GM18520 (cell line): ENCODE data around the gene TRIM38.
"Not testable (repeated sequence)": the region's sequence is repeated elsewhere in the genome, so short reads cannot be mapped to it uniquely, and the experiment has no call there.

Experiments used
- ATAC-seq: cut with Tn5 transposase; IDR thresholded peaks from one replicate; pipeline ENCODE4 v1.9.1; 2021; ENCODE audit not compliant: unreplicated experiment

TRIM38 gene

DNA sequence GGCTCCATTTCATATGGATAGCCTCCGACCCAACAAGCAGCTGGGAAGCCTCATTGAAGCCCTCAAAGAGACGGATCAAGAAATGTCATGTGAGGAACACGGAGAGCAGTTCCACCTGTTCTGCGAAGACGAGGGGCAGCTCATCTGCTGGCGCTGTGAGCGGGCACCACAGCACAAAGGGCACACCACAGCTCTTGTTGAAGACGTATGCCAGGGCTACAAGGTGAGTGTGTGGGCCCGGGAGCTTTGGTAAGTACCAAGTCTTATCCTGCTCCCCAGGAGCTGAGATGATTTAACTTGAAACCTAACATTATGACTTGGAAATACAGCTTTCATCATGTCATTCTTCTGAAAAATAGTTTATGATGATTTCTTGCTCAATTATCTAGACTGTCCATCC lies 4.1 kb downstream of the TRIM38 start:
- ATAC-seq: no peak

DNA sequence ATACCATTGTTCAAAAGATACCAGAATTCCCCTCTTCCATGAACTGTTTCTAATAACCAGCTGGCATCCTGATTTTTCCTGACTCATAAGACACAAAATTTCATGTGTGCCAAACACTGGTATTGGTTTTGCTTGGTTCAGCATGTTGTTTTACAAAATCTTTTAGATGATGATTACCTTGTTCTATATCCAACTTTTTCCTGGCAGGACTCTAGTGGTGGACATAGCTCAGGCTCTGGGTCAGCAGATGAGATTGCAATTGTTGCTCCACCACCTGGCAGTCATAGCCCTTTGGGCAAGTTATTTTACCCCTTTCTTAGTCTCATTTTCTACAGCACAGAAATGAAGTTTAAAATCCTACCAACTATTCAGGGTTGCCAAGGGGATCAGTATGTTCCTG lies 6.2 kb downstream of the TRIM38 start:
- no peak for ATAC-seq

DNA sequence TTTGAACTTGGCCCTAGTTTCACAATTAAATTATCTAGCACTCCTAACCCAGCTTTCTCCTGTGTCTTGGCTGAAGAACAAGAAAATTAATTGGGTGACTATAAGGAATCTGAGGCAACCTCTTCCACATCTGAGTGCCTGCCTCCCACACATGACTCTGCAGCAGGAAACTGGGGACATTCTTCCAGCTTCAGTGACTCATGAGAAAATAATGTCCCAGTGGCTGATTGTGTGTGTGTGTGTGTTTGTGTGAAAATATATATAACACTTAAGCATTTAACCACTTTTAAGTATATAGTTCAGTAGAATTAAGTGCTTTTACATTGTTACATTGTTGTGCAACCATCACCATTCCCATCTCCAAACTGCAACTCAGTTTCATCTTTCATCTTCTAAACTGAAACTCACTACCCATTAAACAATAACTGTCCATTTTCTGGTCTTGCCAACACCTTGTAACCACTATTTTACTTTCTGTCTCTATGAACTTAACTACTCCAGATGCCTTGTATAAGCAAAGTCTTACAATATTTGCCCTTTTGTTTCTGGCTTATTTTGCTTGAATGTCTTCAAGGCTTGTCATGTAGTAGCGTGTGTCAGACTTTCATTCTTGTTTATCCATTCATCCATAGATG lies 8.7 kb downstream of the TRIM38 start:
- no peak for ATAC-seq

DNA sequence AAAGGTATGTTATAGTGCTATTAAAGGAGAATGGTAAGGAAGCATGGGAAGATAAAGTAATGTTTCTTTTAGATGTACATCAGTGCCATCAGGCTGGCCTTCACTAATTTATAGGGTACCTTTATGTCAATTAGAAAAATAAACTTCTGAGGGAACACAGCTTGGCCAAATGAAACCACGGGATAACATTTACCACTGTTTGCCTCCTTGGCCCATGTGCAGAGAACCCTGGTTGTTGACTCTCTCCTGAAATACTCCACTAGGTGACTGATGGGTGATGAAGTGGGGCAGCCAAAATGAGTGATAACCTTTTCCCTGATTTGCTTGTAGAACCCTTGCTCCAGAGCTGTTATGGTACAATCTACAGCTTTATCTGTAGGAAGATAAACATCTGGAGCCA lies 9.5 kb downstream of the TRIM38 start:
- no peak for ATAC-seq

DNA sequence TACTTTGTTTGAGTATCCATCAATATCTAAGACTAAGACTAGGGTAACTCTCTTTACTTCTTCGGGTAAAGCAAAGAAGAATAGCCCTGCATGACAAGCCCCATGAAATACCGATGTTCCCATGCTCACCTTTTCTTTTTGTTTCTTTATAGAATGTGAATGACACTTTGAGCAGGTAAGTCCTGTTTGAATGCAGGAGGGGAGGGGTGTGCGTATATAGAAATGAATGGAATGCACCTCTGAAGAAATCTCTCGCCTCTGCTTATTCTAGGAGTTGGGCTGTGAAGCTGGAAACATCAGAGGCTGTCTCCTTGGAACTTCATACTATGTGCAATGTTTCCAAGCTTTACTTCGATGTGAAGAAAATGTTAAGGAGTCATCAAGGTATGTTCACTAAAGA lies 10.3 kb downstream of the TRIM38 start:
- no peak for ATAC-seq

DNA sequence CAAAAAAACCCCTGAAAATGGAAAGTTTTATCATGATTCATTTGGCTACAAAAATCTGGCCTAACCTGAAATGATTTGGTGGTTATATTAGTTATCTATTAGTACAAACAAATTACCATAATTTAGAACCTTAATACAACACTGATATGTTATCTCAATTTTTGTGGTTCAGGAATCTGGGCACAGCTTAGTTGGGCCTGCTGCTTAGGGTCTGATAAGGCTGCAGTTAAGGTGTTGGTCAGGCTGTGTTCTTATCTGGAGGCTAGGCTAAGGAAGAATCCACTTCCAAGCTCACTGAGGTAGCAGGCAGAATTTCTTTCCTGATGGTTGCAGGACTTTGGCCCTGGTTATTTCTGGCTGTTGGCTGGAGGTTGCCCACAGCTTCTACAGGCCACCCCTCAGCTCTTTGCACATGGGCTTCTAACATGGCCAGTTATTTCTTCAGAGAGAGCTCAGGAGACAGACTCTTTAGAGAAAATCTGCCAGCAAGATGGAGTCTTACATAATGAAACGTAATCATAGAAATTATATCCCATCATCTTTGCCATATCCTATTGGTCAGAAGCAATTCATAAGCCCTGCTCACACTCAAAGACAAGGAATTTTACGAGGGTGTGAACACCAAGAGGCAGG lies 11.4 kb downstream of the TRIM38 start:
- no peak for ATAC-seq

DNA sequence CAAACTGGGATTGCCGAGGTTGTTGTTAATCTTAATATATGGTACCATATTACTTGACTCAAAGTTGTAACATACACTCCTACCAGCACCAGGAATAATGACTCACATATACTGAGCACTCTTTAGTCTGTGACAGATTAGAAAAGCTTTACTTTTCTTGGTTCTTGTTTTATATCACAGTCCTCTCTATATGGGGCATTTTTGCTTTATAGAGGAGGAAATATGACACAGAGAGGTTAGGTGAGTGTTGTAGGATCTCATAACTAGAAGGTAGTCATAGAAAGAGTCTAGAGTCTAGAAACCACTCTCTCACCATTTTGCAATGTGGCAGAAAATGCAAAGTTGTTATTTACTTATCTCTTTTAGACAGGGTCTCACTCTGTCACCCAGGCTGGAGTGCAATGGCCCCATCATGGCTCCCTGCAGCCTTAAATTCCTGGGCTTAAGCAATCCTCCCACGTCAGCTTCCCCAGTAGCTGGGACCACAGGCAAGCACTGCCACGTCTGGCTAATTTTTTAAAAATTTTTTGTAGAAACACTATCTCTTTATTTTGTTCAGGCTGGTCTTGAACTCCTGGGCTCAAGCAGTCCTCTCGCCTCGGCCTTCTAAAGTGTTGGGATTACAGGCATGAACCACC lies 13.4 kb downstream of the TRIM38 start:
- ATAC-seq: no peak

DNA sequence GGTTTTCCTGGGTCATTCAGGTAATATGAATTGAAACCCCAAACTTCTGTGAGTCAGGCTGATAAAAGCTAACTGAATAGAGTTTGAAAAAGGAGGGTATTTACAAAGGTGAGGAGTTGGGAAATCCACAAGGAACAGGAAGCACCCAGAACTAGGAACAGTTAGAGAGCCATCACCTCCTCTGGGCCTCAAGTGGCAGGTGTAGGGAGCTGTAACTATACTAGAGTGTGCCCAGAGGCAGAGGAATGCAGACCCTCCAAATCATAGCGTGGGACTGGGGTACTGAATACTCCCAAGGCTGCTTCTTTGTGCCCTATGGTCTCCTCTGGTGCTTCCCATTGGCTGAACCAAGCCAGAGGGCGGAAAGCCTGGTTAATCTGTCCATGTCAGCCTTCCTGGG lies 18.3 kb downstream of the TRIM38 start:
- no peak for ATAC-seq

DNA sequence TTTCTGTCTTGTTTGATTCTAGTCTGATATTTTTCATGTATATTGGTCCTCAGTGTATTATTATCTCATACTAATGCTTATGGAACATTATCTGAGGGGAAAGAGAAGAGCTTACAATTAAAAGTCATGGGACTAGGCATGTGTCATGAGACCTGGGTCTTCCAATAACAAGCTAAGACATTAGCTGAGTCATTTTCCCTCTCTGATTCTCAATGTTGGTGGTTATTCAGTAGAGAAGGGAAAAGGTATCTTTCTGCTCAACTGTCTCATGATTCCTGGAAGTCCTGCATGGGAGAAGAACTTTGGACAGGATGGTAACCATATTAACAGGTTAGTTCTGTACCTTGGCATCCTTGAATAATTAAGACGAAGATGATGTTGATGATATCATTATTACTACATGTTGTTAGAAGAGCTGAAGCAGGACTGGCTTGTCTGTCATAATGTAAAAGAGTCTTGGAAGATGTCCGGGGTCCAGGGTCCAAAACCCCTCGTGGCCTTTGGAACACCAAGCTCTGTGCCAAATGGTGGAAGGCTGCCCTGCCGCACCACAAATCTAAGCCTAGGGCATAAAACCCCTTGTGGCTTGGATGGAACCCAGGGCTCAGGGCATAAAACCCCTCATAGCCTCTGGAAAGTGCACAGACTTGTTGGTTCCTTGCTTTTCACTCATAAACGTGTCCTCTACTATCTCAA lies 19.1 kb downstream of the TRIM38 start:
- ATAC-seq: no peak

DNA sequence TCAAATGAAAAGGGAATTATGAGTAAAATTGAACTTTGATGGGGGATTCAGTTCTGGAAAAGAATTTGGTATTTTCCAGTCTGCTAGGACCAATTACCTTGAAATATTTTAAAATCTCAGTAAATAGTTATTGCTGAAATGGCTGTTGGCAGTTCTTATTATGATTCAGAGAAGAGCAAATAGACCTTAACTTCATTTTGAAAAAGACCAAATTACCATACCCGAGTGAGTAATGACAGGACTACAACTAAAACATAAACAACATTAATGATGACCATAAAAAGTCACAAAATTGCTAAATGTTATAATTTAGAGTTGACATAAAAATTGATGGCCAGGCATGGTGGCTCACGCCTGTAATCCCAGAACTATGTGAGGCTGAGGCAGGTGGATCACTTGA lies 21.7 kb downstream of the TRIM38 start:
- ATAC-seq: no peak

DNA sequence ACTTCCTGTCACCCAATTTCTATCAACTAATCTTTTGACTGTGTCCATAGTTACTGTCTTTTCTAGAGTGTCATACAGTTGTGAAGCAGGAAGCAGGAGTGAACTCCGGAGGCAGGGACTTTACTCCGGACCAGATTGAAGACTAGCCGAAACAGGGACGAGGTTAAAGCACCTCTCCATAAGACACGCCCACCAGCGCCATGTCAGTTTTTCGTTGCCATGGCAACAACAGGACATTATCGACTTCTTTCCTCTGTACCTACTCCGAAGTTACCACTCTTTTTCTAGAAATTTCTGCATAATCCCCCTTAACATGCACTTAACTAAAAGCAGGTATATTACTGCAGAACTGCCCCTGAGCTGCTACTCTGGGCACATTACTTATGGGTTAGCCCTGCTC lies 25.2 kb downstream of the TRIM38 start:
- ATAC-seq: no peak

DNA sequence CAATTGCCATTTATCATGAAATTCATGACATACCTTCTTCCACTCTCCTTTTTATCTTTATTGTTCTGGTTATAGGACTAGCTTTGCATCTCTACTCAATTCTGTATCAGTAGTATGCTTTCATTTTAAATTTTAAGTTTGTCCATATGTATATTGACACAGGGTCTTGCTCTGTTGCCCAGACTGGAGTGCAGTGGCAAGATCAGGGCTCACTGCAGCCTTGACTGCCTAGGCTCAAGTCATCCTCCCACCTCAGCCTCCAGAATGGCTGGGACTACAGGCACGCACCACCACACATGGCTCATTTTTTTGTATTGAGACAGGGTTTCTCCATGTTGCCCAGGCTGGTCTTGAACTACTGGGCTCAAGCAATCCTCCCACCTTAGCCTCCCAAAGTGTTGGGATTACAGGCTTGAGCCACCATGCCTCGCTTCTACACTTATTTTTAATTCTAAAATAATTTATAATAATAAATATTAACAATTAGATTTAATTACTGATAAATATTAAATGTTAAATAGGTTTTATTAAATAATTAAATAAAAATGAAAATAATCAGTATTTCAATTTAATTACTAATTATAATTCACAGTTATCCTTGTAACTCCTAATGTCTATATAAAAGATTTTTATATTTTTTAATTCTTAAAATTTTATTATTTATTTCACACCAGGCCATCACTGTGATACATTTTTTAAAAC lies 27.7 kb downstream of the TRIM38 start:
- ATAC-seq: no peak

DNA sequence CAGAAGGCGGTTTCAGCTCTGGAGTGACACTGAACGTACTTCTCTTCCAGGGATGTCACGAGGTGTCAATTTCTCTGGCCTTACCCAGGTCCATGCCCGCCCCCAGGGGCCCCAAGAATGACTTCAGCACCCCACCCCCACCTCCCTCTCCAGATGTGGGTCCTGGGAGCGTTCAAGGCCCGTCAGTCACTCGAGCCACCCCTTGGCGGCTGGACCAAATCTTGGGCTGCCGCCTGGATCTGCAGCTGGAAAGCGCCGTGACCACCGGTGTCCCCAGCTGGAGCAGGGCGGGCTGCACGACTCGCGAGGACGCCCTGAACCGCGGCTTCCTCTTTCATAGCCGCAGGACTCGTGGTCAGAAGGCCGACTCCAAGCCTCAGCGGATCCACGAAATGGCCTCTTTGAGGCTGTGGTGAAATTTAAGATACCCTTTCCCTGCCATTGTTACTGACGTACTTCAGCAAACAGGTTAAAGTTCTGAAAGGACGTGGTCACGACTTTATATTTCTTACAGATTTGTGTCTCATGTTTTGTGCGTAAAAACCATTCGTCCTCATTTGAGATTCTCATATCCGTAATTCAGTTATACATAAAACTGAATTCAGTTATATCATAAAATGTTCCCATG lies 29.3 kb downstream of the TRIM38 start:
- peak; percentile 19 for ATAC-seq

DNA sequence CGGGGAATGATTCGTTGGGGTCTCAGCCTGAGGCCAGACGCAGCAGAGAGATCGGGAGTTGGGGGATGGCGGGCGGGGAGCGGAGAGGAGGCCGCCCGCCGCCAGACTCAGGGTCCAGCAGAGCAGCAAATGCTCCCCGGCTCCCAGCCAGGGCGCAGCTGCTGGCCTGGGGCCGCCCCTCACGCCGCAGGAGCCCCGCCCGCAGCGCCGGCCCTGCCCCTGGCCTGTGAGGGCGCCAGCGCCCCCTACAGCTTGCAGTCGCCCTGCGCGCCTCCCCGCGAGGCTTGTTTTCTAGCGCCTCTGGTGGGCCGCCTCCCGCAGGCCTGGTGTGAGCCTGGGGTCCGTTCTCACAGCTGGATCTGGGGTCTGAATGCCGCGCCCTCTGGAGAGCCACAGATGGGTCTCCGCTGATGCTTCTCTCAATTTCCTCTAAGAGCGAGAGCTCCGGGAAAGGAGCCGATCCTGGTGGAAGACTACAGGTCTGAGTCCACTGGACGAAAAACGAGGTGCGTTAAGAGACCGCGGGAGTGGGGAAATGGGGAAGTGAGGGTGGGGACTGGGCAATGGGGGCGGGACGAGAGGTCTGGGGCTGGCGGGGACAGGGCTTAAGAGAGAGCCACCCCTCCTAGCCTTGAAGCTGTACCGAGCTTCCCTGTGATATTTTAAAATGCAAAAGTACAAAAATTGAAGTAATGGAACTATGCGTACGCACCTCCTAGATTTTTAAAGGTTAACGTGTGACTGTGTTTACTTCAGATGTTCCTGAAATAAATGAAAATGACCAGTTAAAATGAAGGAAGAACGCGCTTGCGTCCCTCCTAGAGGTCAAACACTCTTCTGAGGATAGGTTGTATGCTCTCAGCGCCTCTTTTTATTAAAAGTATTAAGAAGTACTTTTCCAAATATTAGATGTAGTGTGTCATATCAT lies 30.1 kb downstream of the TRIM38 start:
- peak; percentile 86 for ATAC-seq

DNA sequence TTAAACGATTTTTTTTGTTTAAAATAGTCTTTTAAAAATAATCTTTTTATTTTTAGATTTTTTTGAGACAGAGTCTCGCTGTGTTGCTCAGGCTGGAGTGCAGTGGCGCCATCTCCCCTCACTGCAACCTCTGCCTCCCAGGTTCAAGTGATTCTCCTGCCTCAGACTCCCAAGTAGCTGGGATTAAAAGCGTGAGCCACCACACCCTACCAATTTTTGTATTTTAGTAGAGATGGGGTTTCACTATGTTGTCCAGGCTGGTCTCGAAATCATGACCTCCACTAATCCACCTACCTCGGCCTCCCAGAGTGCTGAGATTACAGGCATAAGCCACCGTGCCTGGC lies 30.7 kb downstream of the TRIM38 start:
- ATAC-seq: not testable (repeated sequence)

DNA sequence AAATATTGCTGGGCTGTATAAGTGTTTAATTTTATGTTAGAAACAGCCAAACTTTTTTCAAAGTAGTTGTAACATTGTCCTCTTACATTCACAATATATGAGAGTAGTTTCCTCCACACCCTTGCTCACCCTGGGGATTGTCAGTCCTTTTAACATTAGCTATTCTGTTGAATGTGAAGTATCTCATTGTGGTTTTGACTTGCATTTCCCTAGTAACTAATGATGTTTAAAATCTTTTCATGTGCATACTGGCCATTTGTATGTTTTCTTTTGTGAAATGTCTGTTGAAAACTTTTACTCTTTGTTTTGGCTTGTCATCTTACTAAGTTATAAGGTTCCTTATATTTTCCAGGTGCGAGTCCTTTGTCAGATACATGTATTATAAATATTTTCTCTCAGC lies 32.9 kb downstream of the TRIM38 start:
- no peak for ATAC-seq

DNA sequence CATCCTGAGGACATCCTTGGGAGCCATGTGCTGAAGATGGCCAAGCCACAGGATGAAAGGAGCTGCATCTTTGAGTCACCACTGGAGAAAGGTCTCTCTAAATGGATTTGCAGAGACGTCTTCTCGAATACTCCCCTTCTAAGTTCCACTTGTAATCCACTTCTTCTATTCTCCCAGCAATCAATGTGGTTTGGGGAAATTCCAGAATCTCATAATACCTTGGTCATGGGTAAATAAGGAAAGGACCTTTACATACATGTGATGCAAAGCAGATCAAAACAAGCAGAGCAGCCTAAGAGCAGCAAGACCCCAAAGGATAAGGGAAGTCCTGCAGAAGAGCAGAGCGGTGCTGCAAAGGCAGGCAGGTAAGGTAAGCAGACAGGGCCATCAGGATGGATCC lies 35.3 kb downstream of the TRIM38 start:
- ATAC-seq: no peak

DNA sequence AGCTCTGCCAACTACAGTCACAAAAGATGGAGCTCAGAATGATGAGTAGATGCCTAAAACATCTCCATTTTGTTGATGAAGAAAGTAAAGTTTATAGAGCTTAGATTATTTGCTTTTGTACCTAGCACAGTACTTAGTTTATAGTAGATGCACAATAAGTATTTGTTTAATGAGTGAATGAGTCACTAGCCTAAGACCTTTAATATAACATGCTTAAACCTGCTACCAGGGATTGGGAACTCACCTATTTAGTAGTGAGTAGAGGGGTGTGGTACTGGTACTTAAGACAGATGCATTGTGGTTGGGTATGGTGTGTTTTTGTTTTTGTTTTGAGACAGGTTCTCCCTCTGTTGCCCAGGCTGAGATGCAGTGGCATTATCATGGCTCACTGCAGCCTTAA lies 35.8 kb downstream of the TRIM38 start:
- ATAC-seq: no peak

DNA sequence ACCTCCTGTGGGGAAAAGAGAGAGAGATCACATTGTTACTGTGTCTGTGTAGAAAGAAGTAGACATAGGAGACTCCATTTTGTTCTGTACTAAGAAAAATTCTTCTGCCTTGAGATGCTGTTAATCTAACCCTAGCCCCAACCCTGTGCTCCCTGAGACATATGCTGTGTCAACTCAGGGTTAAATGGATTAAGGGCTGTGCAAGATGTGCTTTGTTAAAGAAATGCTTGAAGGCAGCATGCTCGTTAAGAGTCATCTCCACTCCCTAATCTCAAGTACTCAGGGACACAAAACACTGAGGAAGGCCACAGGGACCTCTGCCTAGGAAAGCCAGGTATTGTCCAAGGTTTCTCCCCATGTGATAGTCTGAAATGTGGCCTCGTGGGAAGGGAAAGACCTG lies 36.6 kb downstream of the TRIM38 start:
- ATAC-seq: not testable (repeated sequence)
